HG03457 (cell line): Measurements from ENCODE around the gene FOXM1.
"Not testable (repeated sequence)": the region's sequence is repeated elsewhere in the genome, so short reads cannot be mapped to it uniquely, and the experiment has no call there.

Experiments used
- ATAC-seq: cut with Tn5 transposase; IDR thresholded peaks from one replicate; pipeline ENCODE4 v1.9.1; 2021; ENCODE audit warnings: moderate number of reproducible peaks; ENCODE audit not compliant: unreplicated experiment

FOXM1 gene

DNA sequence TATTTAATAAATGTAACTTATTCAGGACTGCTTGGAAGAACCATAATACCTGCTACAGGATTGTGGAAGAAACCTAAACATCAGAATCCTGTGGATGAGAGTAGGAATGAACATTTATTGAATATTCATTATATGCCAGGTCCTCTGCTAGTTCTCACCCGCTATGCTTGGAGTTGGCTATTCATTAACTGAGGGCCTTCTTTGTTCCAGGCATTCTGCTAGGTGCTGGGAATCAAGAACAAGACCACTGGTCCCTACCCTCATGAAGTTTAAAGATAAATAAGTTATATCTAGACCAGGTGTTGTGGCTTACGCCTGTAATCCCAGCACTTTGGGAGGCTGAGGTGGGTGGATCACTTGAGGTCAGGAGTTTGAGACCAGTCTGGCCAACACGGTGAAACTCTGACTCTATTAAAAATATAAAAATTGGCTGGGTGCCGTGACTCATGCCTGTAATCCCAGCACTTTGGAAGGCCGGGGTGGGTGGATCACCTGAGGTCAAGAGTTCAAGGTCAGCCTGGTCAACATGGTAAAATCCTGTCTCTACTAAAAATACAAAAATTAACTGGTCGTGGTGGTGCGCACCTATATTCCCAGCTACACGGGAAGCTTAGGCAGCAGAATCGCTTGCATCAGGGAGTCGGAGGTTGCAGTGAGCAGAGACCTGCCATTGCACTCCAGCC lies 9.9 kb upstream of the FOXM1 start:
- no peak for ATAC-seq

DNA sequence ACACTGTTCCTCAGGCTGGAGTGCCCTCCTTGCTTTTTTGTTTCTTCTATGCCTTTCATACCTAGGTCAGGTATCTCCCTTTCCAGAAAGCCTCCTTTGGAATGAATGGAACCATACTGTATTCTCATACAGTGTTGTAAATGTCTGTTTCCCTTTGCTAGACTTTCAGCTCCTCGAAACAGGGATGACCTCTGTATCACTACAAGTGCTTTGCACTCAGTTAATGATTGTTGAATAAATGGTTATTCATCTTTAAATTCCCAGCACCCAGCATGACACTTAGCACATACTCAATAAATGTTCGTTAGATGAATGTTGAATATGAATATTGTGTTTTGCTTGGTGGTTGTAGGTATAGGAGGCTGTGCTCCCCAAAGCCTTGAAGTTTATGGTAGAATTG lies 7.8 kb upstream of the FOXM1 start:
- ATAC-seq = no peak

DNA sequence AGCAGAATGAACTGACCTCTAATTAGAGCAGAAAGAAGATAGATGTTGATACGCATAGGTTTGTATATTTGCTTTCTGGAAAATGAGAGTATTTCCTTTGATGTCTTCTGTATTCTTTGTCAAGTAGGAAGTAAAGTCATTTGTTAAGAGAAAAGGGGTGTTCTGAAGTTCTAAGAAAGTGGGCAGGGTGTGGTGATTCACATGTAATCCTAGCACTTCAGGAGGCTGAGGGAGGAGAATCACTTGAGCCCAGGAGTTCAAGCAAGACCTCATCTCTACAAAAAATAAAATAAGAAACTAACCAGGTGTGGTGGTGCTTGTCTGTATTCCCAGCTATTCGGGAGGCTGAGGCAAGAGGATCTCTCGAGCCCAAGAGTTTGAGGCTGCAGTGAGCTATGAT lies 2.9 kb upstream of the FOXM1 start:
- ATAC-seq = no peak

GRCh38 chr12:2877953-2878732 lies 1.2 kb upstream of the FOXM1 start:
- no peak for ATAC-seq

DNA sequence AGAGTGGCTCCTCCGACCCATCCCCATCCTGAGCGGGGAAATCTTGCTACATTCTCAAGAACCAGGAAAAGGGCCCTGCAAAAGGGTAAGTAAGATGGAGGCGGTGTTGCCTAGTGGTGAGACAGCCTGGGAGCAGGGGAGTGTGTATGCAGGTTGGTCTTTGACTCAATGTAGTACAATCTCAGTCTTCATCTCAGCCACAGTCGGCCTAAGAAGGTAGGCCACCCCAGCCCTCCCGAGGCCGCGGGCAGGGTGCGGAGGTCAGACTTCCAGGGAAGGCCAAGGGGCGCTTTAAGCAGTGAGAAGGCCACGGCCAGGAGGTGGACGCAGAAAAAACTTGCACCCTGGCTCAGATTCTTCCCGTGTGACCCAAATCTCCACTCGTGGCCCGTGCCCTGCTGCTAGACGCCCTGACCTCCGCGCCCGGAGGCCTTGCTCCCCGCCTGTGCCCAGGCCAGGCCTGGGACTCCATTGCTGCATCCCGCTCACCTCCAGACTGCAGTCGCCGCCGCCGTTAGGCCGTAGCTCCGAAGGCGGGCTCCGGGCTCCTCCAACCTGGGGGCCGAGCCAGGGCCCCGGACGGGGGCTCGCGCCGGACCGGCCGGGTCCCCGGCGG lies 435 bp downstream of the FOXM1 start:
- peak; percentile 20 for ATAC-seq

DNA sequence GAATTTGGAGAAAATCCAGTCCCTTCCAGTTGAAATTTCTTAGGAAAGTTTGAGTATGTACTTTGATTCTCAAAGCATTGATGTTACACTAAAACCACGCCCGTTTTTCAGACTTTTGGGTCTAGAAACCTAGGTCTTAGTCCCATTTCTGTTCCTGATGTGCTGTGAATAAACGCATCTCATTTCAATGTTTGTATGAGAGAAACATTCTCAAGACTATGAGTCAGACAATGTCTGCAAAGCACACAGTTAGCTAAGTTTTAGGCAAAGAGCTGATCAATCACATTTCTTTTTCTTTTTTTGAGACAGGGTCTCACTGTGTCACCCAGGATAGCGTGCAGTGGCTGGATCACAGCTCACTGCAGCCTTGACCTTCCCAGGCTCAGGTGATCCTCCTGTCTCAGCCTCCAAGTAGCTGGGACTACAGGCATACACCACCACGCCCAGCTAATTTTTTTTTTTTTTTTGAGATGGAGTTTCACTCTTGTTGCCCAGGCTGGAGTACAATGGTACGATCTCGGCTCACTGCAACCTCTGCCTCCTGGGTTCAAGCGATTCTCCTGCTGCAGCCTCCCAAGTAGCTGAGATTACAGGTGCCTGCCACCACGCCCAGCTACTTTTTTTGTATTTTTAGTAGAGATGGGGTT lies 7.9 kb downstream of the FOXM1 start:
- ATAC-seq = not testable (repeated sequence)

DNA sequence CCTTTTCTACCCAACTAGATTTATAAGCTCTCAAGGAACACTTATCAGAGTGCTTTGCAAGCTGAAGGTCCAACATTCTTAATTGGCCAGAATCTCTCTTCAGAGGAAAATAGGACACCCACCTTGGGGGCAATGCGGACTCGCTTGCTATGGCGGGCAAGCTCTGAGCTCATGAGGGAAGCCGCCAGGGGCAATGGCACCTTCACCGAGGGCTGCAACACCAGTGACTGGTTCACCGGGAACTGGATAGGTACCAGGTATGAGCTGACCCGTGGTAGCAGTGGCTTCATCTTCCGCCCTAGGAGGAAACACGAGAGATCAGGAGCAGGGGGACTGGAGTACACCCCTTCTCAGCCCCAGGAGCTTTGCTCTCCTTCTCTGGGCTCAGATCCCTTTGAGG lies 12.8 kb downstream of the FOXM1 start:
- ATAC-seq = no peak

GRCh38 chr12:2863402-2863801 lies 13.6 kb downstream of the FOXM1 start:
- not testable (repeated sequence) for ATAC-seq

GRCh38 chr12:2862876-2863275 lies 14.1 kb downstream of the FOXM1 start:
- ATAC-seq = no peak

- no peak for ATAC-seq
Observed at GRCh38 chr12:2860170-2860569, 16.8 kb downstream of the FOXM1 start.

GRCh38 chr12:2858944-2859421 lies 18.0 kb downstream of the FOXM1 start:
- ATAC-seq = no peak

- no peak for ATAC-seq
Observed at GRCh38 chr12:2858334-2858733, 18.6 kb downstream of the FOXM1 start.

- no peak for ATAC-seq
Observed at GRCh38 chr12:2857576-2857975, 19.4 kb downstream of the FOXM1 start.

DNA sequence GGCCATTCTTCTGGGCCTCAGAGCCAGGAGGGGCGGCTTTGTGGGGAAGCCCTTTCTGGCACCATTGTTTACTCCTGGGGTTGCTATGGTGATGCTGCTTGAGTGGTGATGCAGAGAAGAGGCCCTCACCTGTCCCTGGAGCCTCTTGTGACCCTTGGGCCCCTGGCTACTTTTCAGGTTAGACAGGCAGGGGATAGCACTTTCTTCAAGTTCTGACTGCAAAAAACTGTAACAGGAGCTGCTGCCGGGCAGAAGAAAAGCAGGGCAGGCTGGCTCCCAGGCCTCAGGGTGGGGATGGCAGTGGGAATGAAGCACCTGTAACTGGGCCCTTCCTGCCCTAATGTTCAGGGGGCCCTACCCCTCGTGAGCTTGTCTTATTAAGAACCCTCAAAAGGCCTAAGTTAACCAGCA lies 19.9 kb downstream of the FOXM1 start, which contains the start of gene TEX52:
Gene TEX52 (minus strand): TSS at position 19 of the 411 bp plus-strand sequence. CDS start 13 bp downstream, at position 6.
- ATAC-seq = no peak

GRCh38 chr12:2856051-2856450 lies 20.9 kb downstream of the FOXM1 start:
- no peak for ATAC-seq

GRCh38 chr12:2855546-2855945 lies 21.4 kb downstream of the FOXM1 start:
- ATAC-seq = no peak

- no peak for ATAC-seq
Observed at GRCh38 chr12:2854669-2855453, 22.1 kb downstream of the FOXM1 start.

DNA sequence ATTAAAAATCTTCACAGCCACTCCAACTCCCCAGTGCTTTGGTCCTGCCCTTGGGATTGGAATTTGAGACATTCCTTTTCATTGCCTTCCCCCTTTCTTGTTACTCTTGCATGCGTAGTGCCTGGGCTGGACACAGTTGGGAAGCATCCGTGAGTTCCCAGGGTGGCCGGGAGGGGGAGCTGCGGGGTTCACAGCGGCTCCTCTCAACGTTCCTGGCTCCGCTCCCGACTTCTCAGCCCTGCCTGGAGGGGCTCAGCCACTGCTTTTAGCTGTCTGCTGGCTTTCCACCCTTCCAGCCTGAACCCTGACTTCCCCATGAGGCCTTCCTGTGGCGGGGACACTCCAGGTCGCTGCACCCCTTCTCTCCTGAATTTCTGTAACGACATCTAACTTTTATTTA lies 23.3 kb downstream of the FOXM1 start:
- ATAC-seq = no peak

DNA sequence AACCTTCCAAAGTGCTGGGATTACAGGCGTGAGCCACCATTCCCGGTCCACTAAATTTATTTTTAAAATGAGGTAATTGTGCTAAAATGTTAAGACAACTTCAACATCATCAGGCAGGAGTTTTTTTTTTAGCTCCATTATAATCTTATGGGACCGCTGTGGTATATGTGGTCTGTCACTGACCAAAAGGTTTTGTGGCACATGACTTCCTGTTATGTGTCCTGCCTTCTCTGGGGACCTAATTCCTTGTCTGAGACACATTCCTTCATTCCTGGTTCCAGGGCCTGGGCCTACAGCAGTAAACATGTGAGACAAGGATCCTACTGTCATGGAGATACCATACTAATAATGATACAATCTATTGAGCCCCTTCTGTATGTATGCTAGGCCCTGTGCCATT lies 25.0 kb downstream of the FOXM1 start:
- ATAC-seq = no peak

DNA sequence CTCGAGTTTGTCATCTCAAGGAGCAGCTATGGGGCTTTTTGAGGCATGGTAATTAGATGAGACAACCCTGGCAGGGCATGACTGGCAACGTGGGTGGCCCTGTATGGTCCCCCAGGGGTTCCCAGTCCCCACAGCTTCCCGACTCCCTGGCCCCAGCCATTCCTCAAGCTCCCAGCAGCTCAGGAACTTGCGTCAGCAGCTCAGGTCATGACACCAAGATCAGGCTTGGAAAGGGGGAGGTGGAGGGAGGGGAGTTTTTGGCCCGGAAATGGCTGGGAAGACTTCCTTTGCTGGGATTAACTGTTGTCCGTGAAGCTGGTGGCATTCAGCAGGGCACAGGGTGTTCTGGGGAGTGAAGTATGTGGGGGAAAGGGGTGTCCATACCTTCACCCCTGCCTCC lies 31.7 kb downstream of the FOXM1 start:
- no peak for ATAC-seq

- ATAC-seq = no peak
Observed at GRCh38 chr12:2844786-2845185, 32.2 kb downstream of the FOXM1 start.
